ENCODE measurements around the gene UGT2B28.

DNA sequence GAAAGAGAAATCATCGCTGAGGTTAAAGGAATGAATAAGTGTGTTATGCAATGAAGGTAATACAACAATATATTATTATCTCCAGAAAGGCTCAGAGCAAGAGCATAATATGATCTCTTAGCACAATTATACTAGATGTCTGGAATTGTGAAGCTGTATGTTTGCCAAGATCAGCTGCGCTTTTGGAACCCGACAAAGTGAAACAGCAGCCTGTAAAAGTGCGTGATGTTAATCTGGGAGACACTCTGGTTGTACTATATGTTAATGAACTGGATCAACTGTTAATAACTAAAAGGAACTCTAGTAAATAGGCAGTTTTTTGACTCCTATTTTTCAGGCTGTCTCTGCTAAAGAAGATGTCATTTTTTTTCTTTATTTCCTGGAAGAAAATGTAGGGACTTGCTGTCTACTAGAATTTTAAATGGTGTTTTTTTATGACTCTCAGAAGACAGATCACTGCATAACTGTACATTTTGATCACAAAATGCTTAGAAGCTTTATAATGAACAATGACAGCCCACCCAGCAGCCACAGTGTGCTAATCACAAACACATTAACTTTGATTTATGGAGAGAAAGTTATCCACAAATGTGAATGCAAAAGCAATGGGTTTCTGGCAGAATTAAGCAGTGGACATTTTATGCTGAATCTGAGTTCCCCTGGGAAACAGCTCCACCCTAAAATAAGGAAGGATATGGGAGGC lies 50.2 kb downstream of the UGT2B28 start:
- TF ChIP-seq, protein P1, sequence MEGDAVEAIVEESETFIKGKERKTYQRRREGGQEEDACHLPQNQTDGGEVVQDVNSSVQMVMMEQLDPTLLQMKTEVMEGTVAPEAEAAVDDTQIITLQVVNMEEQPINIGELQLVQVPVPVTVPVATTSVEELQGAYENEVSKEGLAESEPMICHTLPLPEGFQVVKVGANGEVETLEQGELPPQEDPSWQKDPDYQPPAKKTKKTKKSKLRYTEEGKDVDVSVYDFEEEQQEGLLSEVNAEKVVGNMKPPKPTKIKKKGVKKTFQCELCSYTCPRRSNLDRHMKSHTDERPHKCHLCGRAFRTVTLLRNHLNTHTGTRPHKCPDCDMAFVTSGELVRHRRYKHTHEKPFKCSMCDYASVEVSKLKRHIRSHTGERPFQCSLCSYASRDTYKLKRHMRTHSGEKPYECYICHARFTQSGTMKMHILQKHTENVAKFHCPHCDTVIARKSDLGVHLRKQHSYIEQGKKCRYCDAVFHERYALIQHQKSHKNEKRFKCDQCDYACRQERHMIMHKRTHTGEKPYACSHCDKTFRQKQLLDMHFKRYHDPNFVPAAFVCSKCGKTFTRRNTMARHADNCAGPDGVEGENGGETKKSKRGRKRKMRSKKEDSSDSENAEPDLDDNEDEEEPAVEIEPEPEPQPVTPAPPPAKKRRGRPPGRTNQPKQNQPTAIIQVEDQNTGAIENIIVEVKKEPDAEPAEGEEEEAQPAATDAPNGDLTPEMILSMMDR (IDR thresholded peaks at IDR 0.05; ENCODE audit: poor library complexity) = no peak
- no peak for TF ChIP-seq EZH2 (IDR thresholded peaks at IDR 0.05; ENCODE audit: borderline replicate concordance)
- TF ChIP-seq EZH2phosphoT487 (IDR thresholded peaks at IDR 0.05; ENCODE audit: low read depth, severe bottlenecking, unreplicated experiment) = no peak

Measured in hepatocyte (in vitro differentiated cells).